ENCODE results near the gene NUP155. TPM values are rescaled to one million over a fixed set of nuclear protein-coding genes. Genes with fewer than 3 reads are reported as not detected.

The NUP155 gene
- total RNA-seq, 1 donor from 2014 or later: 18.0 TPM

DNA sequence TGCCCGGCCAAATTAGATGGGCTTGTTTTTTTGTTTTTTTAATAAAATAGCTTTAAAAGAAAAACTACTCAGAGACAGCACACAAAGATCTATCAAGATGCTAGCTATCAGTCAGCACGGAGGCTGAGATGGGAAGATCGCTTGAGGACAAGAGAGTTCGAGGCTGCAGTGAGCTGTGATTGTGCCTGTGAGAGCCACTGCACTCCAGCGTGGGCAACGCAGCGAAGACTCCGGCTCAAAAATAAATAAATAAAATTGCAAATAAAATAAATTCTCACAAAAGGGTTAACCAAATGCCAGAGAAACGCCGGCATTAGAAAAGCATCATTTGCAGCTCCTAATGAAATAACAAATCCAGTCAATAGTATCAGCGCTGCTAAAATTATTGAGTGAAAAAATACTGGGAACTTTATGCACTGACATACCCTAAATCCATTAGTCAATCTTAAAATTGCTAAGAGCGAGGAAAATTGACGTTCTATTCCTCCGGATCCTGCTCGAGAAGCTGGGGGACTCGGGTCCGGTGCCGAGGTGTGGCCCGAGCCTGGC lies 122.4 kb downstream of the NUP155 start:
- ATAC-seq: no peak
- DNase-seq: no peak

DNA sequence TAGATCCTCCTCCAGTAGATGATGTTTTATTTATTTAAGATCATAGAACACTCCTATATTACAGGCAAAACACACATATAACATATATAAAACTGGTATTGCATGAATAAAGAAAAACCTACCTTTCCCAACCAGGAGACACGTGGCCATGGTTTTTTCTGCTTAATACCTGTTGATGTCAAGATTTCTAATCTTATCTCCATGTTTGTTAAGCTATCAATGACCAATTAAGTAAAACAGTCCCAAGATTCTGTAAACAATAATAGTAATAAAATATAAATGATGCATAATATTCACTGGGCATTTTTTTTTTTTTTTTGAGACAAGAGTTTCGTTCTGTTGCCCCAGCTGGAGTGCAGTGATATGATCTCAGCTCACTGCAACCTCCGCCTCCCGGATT lies 123.4 kb downstream of the NUP155 start:
- Histone ChIP-seq H3K27ac (no peak overlapping the region), H3K4me1 (peaks cover 32% of the 10 kb centered on the region), H3K9me3 (no peaks in the 10 kb centered on the region), H3K36me3 (no peaks in the 10 kb centered on the region), H3K27me3 (ENCODE audit: low read depth) (no peaks in the 10 kb centered on the region), H3K4me3 (no peak overlapping the region)
- ATAC-seq: no peak
- intact Hi-C loops (cut with DNase I): no loop called here
- no peak for DNase-seq
- TF ChIP-seq, protein P1, sequence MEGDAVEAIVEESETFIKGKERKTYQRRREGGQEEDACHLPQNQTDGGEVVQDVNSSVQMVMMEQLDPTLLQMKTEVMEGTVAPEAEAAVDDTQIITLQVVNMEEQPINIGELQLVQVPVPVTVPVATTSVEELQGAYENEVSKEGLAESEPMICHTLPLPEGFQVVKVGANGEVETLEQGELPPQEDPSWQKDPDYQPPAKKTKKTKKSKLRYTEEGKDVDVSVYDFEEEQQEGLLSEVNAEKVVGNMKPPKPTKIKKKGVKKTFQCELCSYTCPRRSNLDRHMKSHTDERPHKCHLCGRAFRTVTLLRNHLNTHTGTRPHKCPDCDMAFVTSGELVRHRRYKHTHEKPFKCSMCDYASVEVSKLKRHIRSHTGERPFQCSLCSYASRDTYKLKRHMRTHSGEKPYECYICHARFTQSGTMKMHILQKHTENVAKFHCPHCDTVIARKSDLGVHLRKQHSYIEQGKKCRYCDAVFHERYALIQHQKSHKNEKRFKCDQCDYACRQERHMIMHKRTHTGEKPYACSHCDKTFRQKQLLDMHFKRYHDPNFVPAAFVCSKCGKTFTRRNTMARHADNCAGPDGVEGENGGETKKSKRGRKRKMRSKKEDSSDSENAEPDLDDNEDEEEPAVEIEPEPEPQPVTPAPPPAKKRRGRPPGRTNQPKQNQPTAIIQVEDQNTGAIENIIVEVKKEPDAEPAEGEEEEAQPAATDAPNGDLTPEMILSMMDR (IDR thresholded peaks at IDR 0.05): no peak

More for the DNA sequence above, 122.4 kb downstream of the NUP155 start:
- Histone ChIP-seq H3K9me3 (no peaks in the 10 kb centered on the region), H3K27ac (peak overlapping the region; percentile 94), H3K4me3 (peak overlapping the region; percentile 84), H3K36me3 (no peaks in the 10 kb centered on the region), H3K27me3 (ENCODE audit: low read depth) (no peaks in the 10 kb centered on the region), H3K4me1 (peaks cover 32% of the 10 kb centered on the region)
- intact Hi-C loops (cut with DNase I): no loop called here
- TF ChIP-seq, protein P1 (IDR thresholded peaks at IDR 0.05): no peak

DNA sequence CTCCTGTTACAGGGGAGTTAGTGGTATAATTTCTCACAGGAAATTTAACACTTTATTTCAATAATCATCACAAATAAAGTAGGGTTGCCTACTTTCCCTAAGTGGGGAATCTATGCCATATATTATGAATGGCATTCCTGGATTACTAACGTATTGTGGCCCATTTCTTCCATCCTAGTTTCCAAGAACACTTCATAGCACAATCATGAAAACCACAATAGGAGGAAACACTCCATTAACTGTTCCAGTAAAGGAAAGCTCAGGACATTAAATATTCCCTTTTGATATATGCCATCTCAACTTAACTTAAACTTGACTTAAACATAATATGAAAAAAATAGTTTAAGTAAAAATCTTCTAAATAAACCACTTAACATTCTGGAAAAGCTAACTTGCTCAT lies 123.9 kb downstream of the NUP155 start:
- Histone ChIP-seq H3K36me3 (peaks cover 4% of the 10 kb centered on the region), H3K27ac (no peak overlapping the region), H3K4me3 (no peak overlapping the region), H3K27me3 (ENCODE audit: low read depth) (no peaks in the 10 kb centered on the region), H3K9me3 (no peaks in the 10 kb centered on the region), H3K4me1 (peaks cover 32% of the 10 kb centered on the region)
- no peak for ATAC-seq
- intact Hi-C loops (cut with DNase I): no loop called here
- DNase-seq: no peak
- TF ChIP-seq, protein P1 (IDR thresholded peaks at IDR 0.05): no peak

Other genes starting within 250 kb of the NUP155 start
- gene CPLANE1, start 121.7 kb downstream of the NUP155 start, total RNA-seq: 20.7 TPM
- 29.0 TPM for gene WDR70, start 8.2 kb upstream of the NUP155 start, total RNA-seq